H1 (cell line): Measurements from ENCODE around the gene MGST2. TPM values are rescaled to one million over a fixed set of nuclear protein-coding genes. Genes with fewer than 3 reads are reported as not detected.

Experiments used
- CTCF ChIA-PET: fragments of 300-600 bp; sonication (Branson Sonifier 250); formaldehyde crosslinking; loops from one replicate; lab custom pipeline; 2021; ENCODE audit not compliant: partially characterized antibody; lab: Charles Lee
- POLR2A ChIA-PET: fragments of 300-600 bp; sonication (Branson Sonifier 250); formaldehyde crosslinking; loops from one replicate; lab custom pipeline; 2021; ENCODE audit warnings: inconsistent platforms; ENCODE audit not compliant: partially characterized antibody; lab: Charles Lee
- DNase-seq, 2 experiments: peaks; one replicate each; pipeline versions ENCODE4 v3.0.0 to v3.0.0-alpha.2; 2010 to 2022; ENCODE audit warnings: low spot score in 2 of 2, low read depth in 1 of 2, mixed read lengths in 1 of 2
- FAIRE-seq: peaks from 2 replicates; lab custom pipeline; 2011; peaks lifted over from hg19 to GRCh38; lab: Jason Lieb, UNC
- H2AFZ ChIP-seq: 2 replicates; pipeline ENCODE4 v1.8.1; 2012; ENCODE audit warnings: low read length, inconsistent platforms
- H2AK5ac ChIP-seq: 2 replicates; pipeline ENCODE4 v1.6.1; 2013; ENCODE audit warnings: low read depth, low read length
- H2BK120ac ChIP-seq: replicated peaks from 2 replicates; pipeline ENCODE3; 2013; ENCODE audit warnings: low read depth, low read length, inconsistent platforms
- H2BK12ac ChIP-seq: 2 replicates; pipeline ENCODE4 v1.6.1; 2013; ENCODE audit warnings: low read depth, low read length
- H2BK15ac ChIP-seq: 2 replicates; pipeline ENCODE4 v1.6.1; 2013; ENCODE audit warnings: low read length
- H2BK20ac ChIP-seq: 2 replicates; pipeline ENCODE4 v1.6.1; 2013; ENCODE audit warnings: low read length
- H2BK5ac ChIP-seq: 2 replicates; pipeline ENCODE4 v1.6.1; 2013; ENCODE audit warnings: low read depth, low read length
- H3K14ac ChIP-seq: 2 replicates; pipeline ENCODE4 v1.6.1; 2013; ENCODE audit warnings: inconsistent platforms; ENCODE audit not compliant: insufficient read length
- H3K18ac ChIP-seq: 2 replicates; pipeline ENCODE4 v1.6.1; 2013; ENCODE audit warnings: low read length; ENCODE audit errors: extremely low read depth
- H3K23ac ChIP-seq: 2 replicates; pipeline ENCODE4 v1.6.1; 2013; ENCODE audit warnings: inconsistent platforms; ENCODE audit not compliant: insufficient read length
- H3K23me2 ChIP-seq: 2 replicates; pipeline ENCODE4 v1.6.1; 2013; ENCODE audit warnings: low read depth, low read length
- H3K27ac ChIP-seq: 2 replicates; pipeline ENCODE4 v1.6.1; 2011; ENCODE audit warnings: low read depth, low read length, inconsistent platforms
- H3K27me3 ChIP-seq, 4 experiments: replicated peaks in 1 of 4; 1 replicate in 1 of 4; 2 replicates in 3 of 4; pipeline versions ENCODE4 v1.6.1 to v1.8.1; 2011 to 2013; ENCODE audit warnings: low read length in 3 of 4, mild to moderate bottlenecking in 3 of 4, inconsistent platforms in 2 of 4, mixed read lengths in 2 of 4, moderate library complexity in 1 of 4; ENCODE audit not compliant: control insufficient read depth in 3 of 4, insufficient read depth in 3 of 4; ENCODE audit errors: extremely low read depth in 1 of 4
- H3K36me3 ChIP-seq, 4 experiments: 2 replicates each; pipeline versions ENCODE4 v1.6.1 to v1.8.1; 2011 to 2013; ENCODE audit warnings: mild to moderate bottlenecking in 4 of 4, low read length in 3 of 4, moderate library complexity in 2 of 4, control low read depth in 1 of 4, inconsistent platforms in 1 of 4; ENCODE audit not compliant: insufficient read depth in 4 of 4, control insufficient read depth in 2 of 4
- H3K4ac ChIP-seq: replicated peaks from 2 replicates; pipeline ENCODE3; 2013; ENCODE audit warnings: low read length, low read depth, mixed read lengths, inconsistent platforms; ENCODE audit not compliant: insufficient read length
- H3K4me1 ChIP-seq, 4 experiments: replicated peaks in 1 of 4; 1 replicate in 1 of 4; 2 replicates in 3 of 4; pipeline versions ENCODE4 v1.6.1 to v1.8.1; 2011 to 2013; ENCODE audit warnings: low read length in 3 of 4, inconsistent platforms in 2 of 4, mixed read lengths in 1 of 4; ENCODE audit not compliant: insufficient read depth in 4 of 4, control insufficient read depth in 3 of 4
- H3K4me2 ChIP-seq, 2 experiments: 2 replicates each; pipeline versions ENCODE4 v1.6.1 to v1.8.1; 2011 to 2013; ENCODE audit warnings: low read depth in 2 of 2, low read length in 2 of 2, control low read depth in 1 of 2, inconsistent platforms in 1 of 2, mild to moderate bottlenecking in 1 of 2; ENCODE audit not compliant: insufficient read depth in 1 of 2
- H3K4me3 ChIP-seq, 4 experiments: fragments of 200-600, 300-600 bp in 1 of 4; sonication (generic), shearing (Covaris generic), sonication (Bioruptor Twin) in 1 of 4; 2 replicates each; pipeline versions ENCODE4 v1.5.1 to v1.8.1; 2011 to 2016; ENCODE audit warnings: low read length in 4 of 4, low read depth in 3 of 4, control low read depth in 2 of 4, inconsistent platforms in 2 of 4, mild to moderate bottlenecking in 2 of 4, mixed read lengths in 1 of 4, moderate library complexity in 1 of 4; ENCODE audit not compliant: insufficient read depth in 2 of 4; ENCODE audit errors: extremely low read depth in 1 of 4
- H3K56ac ChIP-seq: replicated peaks from 2 replicates; pipeline ENCODE3; 2013; ENCODE audit warnings: low read depth, mild to moderate bottlenecking, mixed read lengths, low read length, inconsistent platforms; ENCODE audit not compliant: insufficient read length
- H3K79me1 ChIP-seq: 2 replicates; pipeline ENCODE4 v1.6.1; 2013; ENCODE audit warnings: low read depth, low read length, control low read depth
- H3K79me2 ChIP-seq, 2 experiments: 2 replicates each; pipeline versions ENCODE4 v1.6.1 to v1.8.1; 2012 to 2013; ENCODE audit warnings: low read length in 2 of 2, mild to moderate bottlenecking in 2 of 2, inconsistent platforms in 1 of 2; ENCODE audit not compliant: insufficient read depth in 2 of 2, control insufficient read depth in 1 of 2
- H3K9ac ChIP-seq, 4 experiments: replicated peaks in 1 of 4; 1 replicate in 1 of 4; 2 replicates in 3 of 4; pipeline versions ENCODE4 v1.6.1 to v1.8.1; 2011 to 2013; ENCODE audit warnings: low read depth in 3 of 4, low read length in 3 of 4, control low read depth in 2 of 4, mild to moderate bottlenecking in 2 of 4, moderate library complexity in 2 of 4, inconsistent platforms in 1 of 4; ENCODE audit errors: extremely low read depth in 1 of 4
- H3K9me3 ChIP-seq, 2 experiments: 2 replicates each; pipeline versions ENCODE4 v1.6.1 to v1.8.1; 2012 to 2013; ENCODE audit warnings: mild to moderate bottlenecking in 2 of 2, moderate library complexity in 2 of 2, control low read depth in 1 of 2, inconsistent platforms in 1 of 2, low read depth in 1 of 2, low read length in 1 of 2, mixed read lengths in 1 of 2; ENCODE audit not compliant: insufficient read depth in 2 of 2
- H4K20me1 ChIP-seq, 2 experiments: replicated peaks in 1 of 2; 2 replicates each; pipeline versions ENCODE3 to v1.8.1; 2011 to 2013; ENCODE audit warnings: inconsistent platforms in 2 of 2, low read length in 2 of 2, mild to moderate bottlenecking in 1 of 2; ENCODE audit not compliant: insufficient read depth in 2 of 2, control insufficient read depth in 1 of 2
- H4K5ac ChIP-seq: 2 replicates; pipeline ENCODE4 v1.6.1; 2013; ENCODE audit warnings: low read length, low read depth, mixed read lengths, inconsistent platforms; ENCODE audit not compliant: insufficient read length
- H4K8ac ChIP-seq: 2 replicates; pipeline ENCODE4 v1.8.0; 2013; ENCODE audit warnings: mild to moderate bottlenecking, moderate library complexity, low read length, inconsistent platforms; ENCODE audit not compliant: insufficient read depth; ENCODE audit errors: extremely low read depth
- H4K91ac ChIP-seq: replicated peaks from 2 replicates; pipeline ENCODE3; 2013; ENCODE audit warnings: low read length, mixed read lengths, inconsistent platforms; ENCODE audit not compliant: insufficient read length
- FOSL1 ChIP-seq: IDR thresholded peaks from 2 replicates; pipeline ENCODE4 v1.6.1; 2011; ENCODE audit warnings: mild to moderate bottlenecking, low read depth, low read length, moderate library complexity; ENCODE audit not compliant: insufficient read depth
- GABPA ChIP-seq: IDR thresholded peaks from 2 replicates; pipeline ENCODE4 v1.6.1; 2011; ENCODE audit warnings: mild to moderate bottlenecking, low read length, moderate library complexity, borderline replicate concordance; ENCODE audit not compliant: insufficient read depth
- POLR2AphosphoS5 ChIP-seq: IDR thresholded peaks from 2 replicates; pipeline ENCODE4 v1.6.1; 2011; ENCODE audit warnings: low read depth, low read length
- POU5F1 ChIP-seq: IDR thresholded peaks from 2 replicates; pipeline ENCODE4 v1.6.1; 2011; ENCODE audit warnings: low read depth, mild to moderate bottlenecking, low read length, moderate library complexity
- RAD21 ChIP-seq, 2 experiments: IDR thresholded peaks in 1 of 2; conservative IDR thresholded peaks in 1 of 2; 2 replicates each; pipeline ENCODE4 v1.6.1; 2011; ENCODE audit warnings: low read depth in 2 of 2, low read length in 2 of 2, improper control_type of control experiment in 1 of 2, inconsistent platforms in 1 of 2, mild to moderate bottlenecking in 1 of 2, moderate library complexity in 1 of 2
- SRF ChIP-seq: IDR thresholded peaks from 2 replicates; pipeline ENCODE4 v1.6.1; 2011; ENCODE audit warnings: mild to moderate bottlenecking, low read depth, low read length, moderate library complexity
- TBP ChIP-seq: IDR thresholded peaks from 2 replicates; pipeline ENCODE4 v1.6.1; 2011; ENCODE audit warnings: low read depth, low read length, improper control_type of control experiment
- WGBS, 2 experiments: shearing (Covaris generic) in 1 of 2; methylation state at CpG; one replicate each; pipeline versions ENCODE4 v1.1.6 to v1.1.7; 2013 to 2015; ENCODE audit warnings: low lambda C conversion rate in 2 of 2, mixed read lengths in 2 of 2, inconsistent platforms in 1 of 2, low coverage in 1 of 2, missing lambda C conversion rate in 1 of 2; ENCODE audit not compliant: insufficient replicate concordance in 2 of 2, insufficient coverage in 1 of 2, insufficient read length in 1 of 2; ENCODE audit errors: extremely low coverage in 1 of 2, missing lambda C conversion rate in 1 of 2; 5-methylcytosine and 5-hydroxymethylcytosine counted together
- polyA plus RNA-seq, 7 experiments: library from polyadenylated mRNA; depleted of rRNA in 3 of 7; stranded (reverse) in 5 of 7; unstranded in 2 of 7; fragments of >200 nt in 5 of 7; fragments of 200-250 nt in 2 of 7; gene quantifications; 1 replicate in 5 of 7; 2 replicates in 1 of 7; 4 replicates in 1 of 7; pipeline versions ENCODE4 v1.2.1 to v1.2.3, GENCODE V29; 2011 to 2013; ENCODE audit warnings: missing spikeins in 2 of 7, mixed read lengths in 2 of 7
- total RNA-seq: library from RNA; stranded (reverse); fragmentation: NEBNext Ultra II Directional; extraction: Animal tissue kit (Norgen Biotek cat#: 25700); gene quantifications from 2 replicates; pipeline ENCODE4 v1.2.1, GENCODE V29; 2021

MGST2 gene
- total and polyA plus RNA-seq, 2 of the 8 experiments (the other 6 are each of a cell fraction or from before 2014, with no cell fraction given), result 8.0 to 13.6 TPM

DNA sequence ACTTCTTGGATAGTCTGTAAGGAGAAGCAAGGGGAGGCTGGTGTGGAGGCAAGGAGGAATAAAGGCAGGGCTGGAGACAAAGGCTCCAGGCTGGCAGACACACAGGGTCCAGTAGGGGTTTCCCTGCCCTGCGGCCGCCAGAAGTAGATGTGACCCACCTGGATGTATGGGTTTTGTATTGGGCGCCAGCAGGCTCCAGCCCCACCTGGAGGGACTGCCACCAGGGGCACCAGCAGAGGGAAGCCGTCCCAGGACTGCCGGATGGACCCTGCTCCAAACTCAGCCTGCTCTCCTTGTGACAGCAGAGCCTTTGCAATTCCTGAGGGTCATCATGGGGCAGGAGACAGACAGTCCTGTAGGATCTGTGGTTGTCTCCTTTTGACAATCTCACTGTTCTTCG lies 52.7 kb downstream of the MGST2 start:
- no peak overlapping the region for H4K5ac ChIP-seq
- no peak overlapping the region for H3K4me3 ChIP-seq
- no peak for FAIRE-seq
- no peaks in the 10 kb centered on the region for H3K9me3 ChIP-seq
- H3K9ac ChIP-seq, result no peak overlapping the region
- no peaks in the 10 kb centered on the region for H3K79me2 ChIP-seq
- H3K56ac ChIP-seq, result no peak overlapping the region
- H2BK120ac ChIP-seq, result no peak overlapping the region
- ChIA-PET POLR2A (no interaction called here), CTCF (interaction anchor here (0.8 to 1.8 kb wide), 8 partner anchors 10 to 871 kb away, joined by 3 to 8 read pairs (median 4); no protein-coding TSS in a partner anchor)
- no peak overlapping the region for H2BK15ac ChIP-seq
- TF ChIP-seq FOSL1, result no peak
- TF ChIP-seq SRF, result no peak
- TF ChIP-seq TBP, result no peak
- TF ChIP-seq GABPA, result no peak
- no peak for TF ChIP-seq RAD21 (IDR thresholded peaks at IDR 0.05 in 1 of 2, conservative IDR thresholded peaks at IDR 0.05 in 1 of 2; ENCODE audit: low read depth in 2 of 2, low read length in 2 of 2)
- no peak for TF ChIP-seq POLR2AphosphoS5
- no peak for TF ChIP-seq POU5F1
- no peak overlapping the region for H3K23ac ChIP-seq
- no peak overlapping the region for H3K18ac ChIP-seq
- H2AFZ ChIP-seq, result no peak overlapping the region
- WGBS, 2 experiments, result 86% methylated on average over 6 of the region's 6 CpGs; no CpG with 5 or more reads in 1 of the 2 experiments
- no peak overlapping the region for H2BK20ac ChIP-seq
- H4K91ac ChIP-seq, result no peak overlapping the region
- H3K79me1 ChIP-seq, result no peaks in the 10 kb centered on the region
- no peak overlapping the region for H4K8ac ChIP-seq
- H3K4me1 ChIP-seq, result no peaks in the 10 kb centered on the region
- no peaks in the 10 kb centered on the region for H3K23me2 ChIP-seq
- H3K36me3 ChIP-seq, result no peaks in the 10 kb centered on the region
- no peak for DNase-seq
- no peak overlapping the region for H3K4ac ChIP-seq
- no peak overlapping the region for H2BK5ac ChIP-seq
- no peak overlapping the region for H2BK12ac ChIP-seq
- H4K20me1 ChIP-seq, result peaks cover 0 to 3% of the 10 kb centered on the region in 2 experiments
- H3K27me3 ChIP-seq, result peaks cover 7 to 50% (median 34%) of the 10 kb centered on the region in 4 experiments
- H3K14ac ChIP-seq, result no peak overlapping the region
- no peak overlapping the region for H2AK5ac ChIP-seq
- no peak overlapping the region for H3K4me2 ChIP-seq
- no peak overlapping the region for H3K27ac ChIP-seq
